ENCODE results near the gene SLC16A2.

SLC16A2 gene

DNA sequence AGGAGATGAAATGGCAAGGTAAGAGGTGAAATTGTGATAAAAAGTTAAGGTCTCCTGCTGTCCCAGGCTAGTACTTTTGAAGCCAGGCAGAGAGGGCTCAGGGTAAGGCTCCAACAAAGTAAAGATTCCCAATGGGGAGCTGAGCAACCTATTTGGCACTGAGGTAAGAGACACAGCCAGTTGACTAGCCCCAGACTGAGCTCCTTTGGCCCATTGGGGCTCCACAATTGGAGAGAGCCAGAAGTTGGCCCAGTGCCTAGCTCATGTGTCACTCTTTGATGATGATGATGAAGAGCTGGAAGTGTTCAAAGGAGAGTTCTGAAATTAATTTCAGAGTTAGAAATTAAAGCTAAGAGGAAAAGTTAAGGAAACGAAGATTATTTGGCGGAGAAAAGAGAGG is 98.6 kb downstream of the SLC16A2 start:
- Histone ChIP-seq H3K9me2 (replicated peaks; ENCODE audit: insufficient read depth, low read length) (no peaks in the 10 kb centered on the region), H2AFZ (ENCODE audit: low read length) (no peak overlapping the region)

DNA sequence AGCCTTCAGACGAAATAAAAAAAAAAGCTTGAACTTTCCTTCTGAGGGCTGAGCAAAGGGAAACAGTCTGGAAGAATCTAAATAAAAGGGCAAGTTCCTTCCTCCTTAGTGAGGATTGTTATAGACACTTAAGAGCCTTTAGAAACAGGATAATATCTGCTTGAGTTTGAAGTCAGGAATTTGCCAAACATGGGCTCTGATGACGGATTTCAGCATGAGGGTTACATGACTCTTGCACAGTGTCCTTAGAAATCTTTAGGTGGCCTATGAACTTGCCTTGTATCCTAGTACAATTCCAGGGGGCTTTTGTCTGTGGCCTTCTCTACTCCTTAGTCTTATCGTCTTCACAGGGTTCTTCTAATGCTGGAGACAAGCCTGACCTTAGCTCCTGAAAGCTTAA is 99.0 kb downstream of the SLC16A2 start:
- no peak overlapping the region for H3K9ac ChIP-seq (ENCODE audit: low read length)
- H3K36me3 ChIP-seq (replicated peaks; ENCODE audit: insufficient read depth, low read length), result no peaks in the 10 kb centered on the region
- H3K4me3 ChIP-seq (ENCODE audit: low read length), result no peak overlapping the region
- no peaks in the 10 kb centered on the region for H3F3A ChIP-seq (ENCODE audit: insufficient read depth, low read length)
- no peak overlapping the region for H3K4me2 ChIP-seq (ENCODE audit: low read depth, low read length)
- H3K4me1 ChIP-seq (ENCODE audit: low read length), result no peaks in the 10 kb centered on the region
- no peaks in the 10 kb centered on the region for H3K9me2 ChIP-seq (replicated peaks; ENCODE audit: insufficient read depth, low read length)
- no peak for DNase-seq
- no peaks in the 10 kb centered on the region for H3K9me3 ChIP-seq (replicated peaks; ENCODE audit: insufficient read depth, low read length)
- H4K20me1 ChIP-seq (ENCODE audit: insufficient read depth, low read length), result no peaks in the 10 kb centered on the region
- TF ChIP-seq, protein P1, sequence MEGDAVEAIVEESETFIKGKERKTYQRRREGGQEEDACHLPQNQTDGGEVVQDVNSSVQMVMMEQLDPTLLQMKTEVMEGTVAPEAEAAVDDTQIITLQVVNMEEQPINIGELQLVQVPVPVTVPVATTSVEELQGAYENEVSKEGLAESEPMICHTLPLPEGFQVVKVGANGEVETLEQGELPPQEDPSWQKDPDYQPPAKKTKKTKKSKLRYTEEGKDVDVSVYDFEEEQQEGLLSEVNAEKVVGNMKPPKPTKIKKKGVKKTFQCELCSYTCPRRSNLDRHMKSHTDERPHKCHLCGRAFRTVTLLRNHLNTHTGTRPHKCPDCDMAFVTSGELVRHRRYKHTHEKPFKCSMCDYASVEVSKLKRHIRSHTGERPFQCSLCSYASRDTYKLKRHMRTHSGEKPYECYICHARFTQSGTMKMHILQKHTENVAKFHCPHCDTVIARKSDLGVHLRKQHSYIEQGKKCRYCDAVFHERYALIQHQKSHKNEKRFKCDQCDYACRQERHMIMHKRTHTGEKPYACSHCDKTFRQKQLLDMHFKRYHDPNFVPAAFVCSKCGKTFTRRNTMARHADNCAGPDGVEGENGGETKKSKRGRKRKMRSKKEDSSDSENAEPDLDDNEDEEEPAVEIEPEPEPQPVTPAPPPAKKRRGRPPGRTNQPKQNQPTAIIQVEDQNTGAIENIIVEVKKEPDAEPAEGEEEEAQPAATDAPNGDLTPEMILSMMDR (IDR thresholded peaks at IDR 0.05; ENCODE audit: low read length), result no peak
- TF ChIP-seq EZH2 (optimal IDR thresholded peaks at IDR 0.05; ENCODE audit: low read depth, low read length) (no peak), EZH2phosphoT487 (IDR thresholded peaks at IDR 0.05; ENCODE audit: low read length) (no peak)
- H3K27ac ChIP-seq (ENCODE audit: low read length), result no peak overlapping the region
- no peaks in the 10 kb centered on the region for H3K27me3 ChIP-seq (replicated peaks; ENCODE audit: insufficient read depth, low read length)
- H2AFZ ChIP-seq (ENCODE audit: low read length), result no peak overlapping the region
- H3K79me2 ChIP-seq (ENCODE audit: low read length), result no peaks in the 10 kb centered on the region

More for the DNA sequence above, 98.6 kb downstream of the SLC16A2 start:
- Histone ChIP-seq H3K4me1 (ENCODE audit: low read length) (no peaks in the 10 kb centered on the region), H3K9me3 (replicated peaks; ENCODE audit: insufficient read depth, low read length) (no peaks in the 10 kb centered on the region), H3K4me3 (ENCODE audit: low read length) (no peak overlapping the region), H3K79me2 (ENCODE audit: low read length) (no peaks in the 10 kb centered on the region), H3K9ac (ENCODE audit: low read length) (no peak overlapping the region), H3F3A (ENCODE audit: insufficient read depth, low read length) (no peaks in the 10 kb centered on the region), H4K20me1 (ENCODE audit: insufficient read depth, low read length) (no peaks in the 10 kb centered on the region), H3K36me3 (replicated peaks; ENCODE audit: insufficient read depth, low read length) (no peaks in the 10 kb centered on the region), H3K4me2 (ENCODE audit: low read depth, low read length) (no peak overlapping the region), H3K27ac (ENCODE audit: low read length) (no peak overlapping the region), H3K27me3 (replicated peaks; ENCODE audit: insufficient read depth, low read length) (no peaks in the 10 kb centered on the region)
- TF ChIP-seq EZH2phosphoT487 (IDR thresholded peaks at IDR 0.05; ENCODE audit: low read length), result no peak
- DNase-seq, result no peak

DNA sequence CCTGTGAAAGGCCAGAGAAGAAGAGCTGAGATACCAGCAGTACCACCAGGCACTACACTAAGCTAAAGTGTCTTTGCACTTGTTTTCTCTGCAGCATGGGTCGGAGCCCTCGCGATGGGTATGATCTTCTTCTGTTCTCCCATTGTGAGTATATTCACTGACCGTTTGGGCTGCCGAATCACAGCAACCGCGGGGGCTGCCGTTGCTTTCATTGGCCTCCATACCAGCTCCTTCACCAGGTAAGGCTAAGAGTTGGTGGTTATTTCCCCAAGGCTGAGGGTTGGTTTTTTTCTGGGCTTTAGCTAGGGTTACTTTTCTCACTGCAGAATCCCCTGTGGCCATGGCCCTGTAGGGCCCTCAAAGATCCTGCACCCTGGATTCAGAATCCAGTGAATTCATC is 99.6 kb downstream of the SLC16A2 start:
- H3K4me1 ChIP-seq (ENCODE audit: low read length), result no peaks in the 10 kb centered on the region
- no peak overlapping the region for H3K27ac ChIP-seq (ENCODE audit: low read length)
- H3K79me2 ChIP-seq (ENCODE audit: low read length), result no peaks in the 10 kb centered on the region
- no peaks in the 10 kb centered on the region for H3K27me3 ChIP-seq (replicated peaks; ENCODE audit: insufficient read depth, low read length)
- H3F3A ChIP-seq (ENCODE audit: insufficient read depth, low read length), result no peaks in the 10 kb centered on the region
- no peak for DNase-seq
- no peak overlapping the region for H2AFZ ChIP-seq (ENCODE audit: low read length)
- no peak overlapping the region for H3K9ac ChIP-seq (ENCODE audit: low read length)
- no peak overlapping the region for H3K4me2 ChIP-seq (ENCODE audit: low read depth, low read length)
- TF ChIP-seq EZH2phosphoT487 (IDR thresholded peaks at IDR 0.05; ENCODE audit: low read length) (no peak), EZH2 (optimal IDR thresholded peaks at IDR 0.05; ENCODE audit: low read depth, low read length) (no peak)
- TF ChIP-seq, protein P1 (IDR thresholded peaks at IDR 0.05; ENCODE audit: low read length), result no peak
- no peaks in the 10 kb centered on the region for H3K9me3 ChIP-seq (replicated peaks; ENCODE audit: insufficient read depth, low read length)
- no peaks in the 10 kb centered on the region for H3K9me2 ChIP-seq (replicated peaks; ENCODE audit: insufficient read depth, low read length)
- no peaks in the 10 kb centered on the region for H4K20me1 ChIP-seq (ENCODE audit: insufficient read depth, low read length)
- H3K4me3 ChIP-seq (ENCODE audit: low read length), result no peak overlapping the region
- H3K36me3 ChIP-seq (replicated peaks; ENCODE audit: insufficient read depth, low read length), result no peaks in the 10 kb centered on the region

DNA sequence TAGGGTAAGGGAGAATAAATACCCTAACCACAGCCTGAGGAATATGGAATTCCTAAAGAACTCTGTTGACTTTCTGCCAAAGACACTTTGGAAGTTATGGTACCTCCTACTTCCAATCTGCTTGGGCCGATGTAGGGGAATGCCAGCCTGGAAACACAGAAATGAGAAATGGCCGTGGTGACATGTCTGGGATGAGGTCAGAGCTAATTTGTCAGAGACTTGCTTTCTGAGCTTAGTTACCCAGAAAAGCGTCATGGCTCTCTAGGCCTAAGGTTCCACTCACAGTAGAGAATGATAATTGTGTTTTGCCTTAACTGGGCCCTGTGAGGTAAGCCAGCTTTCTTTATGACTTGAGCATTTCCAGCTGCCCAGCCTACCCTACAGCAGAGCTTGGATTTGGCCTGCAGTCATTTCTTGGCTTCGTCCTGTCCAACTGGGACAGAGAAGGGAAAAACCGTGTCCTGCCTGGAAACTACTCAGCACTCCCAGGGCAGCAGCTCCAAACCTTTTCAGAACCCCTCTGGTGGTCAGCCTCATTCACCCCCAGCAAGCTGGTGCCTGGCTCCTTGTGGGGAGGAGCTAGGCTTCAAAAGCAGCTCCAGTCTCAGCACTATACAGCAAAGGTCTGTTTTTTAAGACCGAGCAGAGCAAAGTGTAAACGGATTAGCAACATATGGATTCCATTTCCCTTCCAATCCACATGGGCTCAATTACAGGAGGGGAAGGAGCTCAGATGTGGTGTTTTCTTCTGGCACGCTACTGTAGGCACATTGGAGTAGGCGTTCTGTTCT is 100.9 kb downstream of the SLC16A2 start:
- Histone ChIP-seq H3K4me3 (ENCODE audit: low read length) (no peak overlapping the region), H3K9me2 (replicated peaks; ENCODE audit: insufficient read depth, low read length) (no peaks in the 10 kb centered on the region), H4K20me1 (ENCODE audit: insufficient read depth, low read length) (no peaks in the 10 kb centered on the region), H3K27ac (ENCODE audit: low read length) (no peak overlapping the region), H3K4me2 (ENCODE audit: low read depth, low read length) (no peak overlapping the region), H3K27me3 (replicated peaks; ENCODE audit: insufficient read depth, low read length) (no peaks in the 10 kb centered on the region), H3F3A (ENCODE audit: insufficient read depth, low read length) (no peaks in the 10 kb centered on the region), H3K9ac (ENCODE audit: low read length) (no peak overlapping the region), H2AFZ (ENCODE audit: low read length) (no peak overlapping the region), H3K79me2 (ENCODE audit: low read length) (no peaks in the 10 kb centered on the region), H3K9me3 (replicated peaks; ENCODE audit: insufficient read depth, low read length) (no peaks in the 10 kb centered on the region), H3K4me1 (ENCODE audit: low read length) (no peaks in the 10 kb centered on the region), H3K36me3 (replicated peaks; ENCODE audit: insufficient read depth, low read length) (no peaks in the 10 kb centered on the region)
- TF ChIP-seq, protein P1 (IDR thresholded peaks at IDR 0.05; ENCODE audit: low read length), result no peak
- TF ChIP-seq EZH2phosphoT487 (IDR thresholded peaks at IDR 0.05; ENCODE audit: low read length) (no peak), EZH2 (optimal IDR thresholded peaks at IDR 0.05; ENCODE audit: low read depth, low read length) (no peak)
- DNase-seq, result no peak

Data from MM.1S (cell line).